HepG2 (cell line): ENCODE measurements around the gene RIPOR1. TPM values are rescaled to one million over a fixed set of nuclear protein-coding genes. Genes with fewer than 3 reads are reported as not detected.
A peak's percentile ranks its signal among the peaks of the same experiment; 100 is the strongest.

Experiments
- HDAC6 ChIP-seq: fragments of 200-600 bp; sonication (generic); IDR thresholded peaks from 2 replicates; pipeline ENCODE4 v1.7.0; 2017; ENCODE audit warnings: mild to moderate bottlenecking, antibody characterized with exemption, low read length, low read depth
- RFX3 ChIP-seq: IDR thresholded peaks from 2 replicates; pipeline ENCODE4 v1.6.1; 2016; ENCODE audit warnings: missing biosample characterization, missing genetic modification reagents
- SMC3 ChIP-seq: IDR thresholded peaks from 2 replicates; pipeline ENCODE4 v1.6.1; 2011; ENCODE audit warnings: low read length, improper control_type of control experiment
- TOPORS ChIP-seq: sonication (generic); formaldehyde crosslinking; IDR thresholded peaks from 2 replicates; pipeline ENCODE4 v1.8.0; 2023; ENCODE audit warnings: mild to moderate bottlenecking, missing genetic modification reagents
- ZBTB1 ChIP-seq: sonication (generic); formaldehyde crosslinking; IDR thresholded peaks from 2 replicates; pipeline ENCODE4 v1.4.0; 2020; ENCODE audit warnings: missing genetic modification reagents, borderline replicate concordance
- ZNF354B ChIP-seq: sonication (generic); formaldehyde crosslinking; IDR thresholded peaks from 2 replicates; pipeline ENCODE4 v1.8.0; 2022; ENCODE audit warnings: mild to moderate bottlenecking, missing genetic modification reagents
- polyA plus RNA-seq, 8 experiments: library from polyadenylated mRNA; depleted of rRNA in 3 of 8; stranded (reverse) in 7 of 8; unstranded in 1 of 8; fragments of >200 nt; fragmentation: Illumina TruSeq in 4 of 8; extraction: Trizol in 4 of 8; gene quantifications; 2 replicates each; pipeline versions ENCODE4 v1.2.1 to v1.2.3, GENCODE V29; 2011 to 2016; ENCODE audit warnings: low read depth in 4 of 8, missing spikeins in 1 of 8, mixed read lengths in 1 of 8; ENCODE audit not compliant: insufficient read depth in 1 of 8
- total RNA-seq, 5 experiments: library from RNA; depleted of rRNA; stranded (reverse); fragments of >200 nt; fragmentation: Illumina TruSeq; extraction: Trizol; gene quantifications; 2 replicates each; pipeline ENCODE4 v1.2.3, GENCODE V29; 2016; ENCODE audit warnings: low read depth in 1 of 5
- TF ChIP-seq, protein P1 (sequence below): sonication (generic); formaldehyde crosslinking; IDR thresholded peaks from 2 replicates; pipeline ENCODE4 v1.8.0; 2022; ENCODE audit warnings: mild to moderate bottlenecking, missing genetic modification reagents, borderline replicate concordance
- TF ChIP-seq, protein P2 (sequence below): sonication (generic); formaldehyde crosslinking; IDR thresholded peaks from 2 replicates; pipeline ENCODE4 v1.4.0; 2020; ENCODE audit warnings: mild to moderate bottlenecking, missing genetic modification reagents
- TF ChIP-seq, protein P3 (sequence below): sonication (generic); formaldehyde crosslinking; IDR thresholded peaks from one replicate; pipeline ENCODE4 v1.5.1; 2020; ENCODE audit warnings: mild to moderate bottlenecking, missing genetic modification reagents; ENCODE audit errors: not compliant biosample characterization
- TF ChIP-seq, protein P4 (sequence below): sonication (generic); formaldehyde crosslinking; IDR thresholded peaks from 2 replicates; pipeline ENCODE4 v1.4.0; 2020; ENCODE audit warnings: missing genetic modification reagents

The RIPOR1 gene
- total and polyA plus RNA-seq, 2 of the 13 experiments (the other 11 are each of a cell fraction or from before 2014, with no cell fraction given): 4.6 to 8.1 TPM

DNA sequence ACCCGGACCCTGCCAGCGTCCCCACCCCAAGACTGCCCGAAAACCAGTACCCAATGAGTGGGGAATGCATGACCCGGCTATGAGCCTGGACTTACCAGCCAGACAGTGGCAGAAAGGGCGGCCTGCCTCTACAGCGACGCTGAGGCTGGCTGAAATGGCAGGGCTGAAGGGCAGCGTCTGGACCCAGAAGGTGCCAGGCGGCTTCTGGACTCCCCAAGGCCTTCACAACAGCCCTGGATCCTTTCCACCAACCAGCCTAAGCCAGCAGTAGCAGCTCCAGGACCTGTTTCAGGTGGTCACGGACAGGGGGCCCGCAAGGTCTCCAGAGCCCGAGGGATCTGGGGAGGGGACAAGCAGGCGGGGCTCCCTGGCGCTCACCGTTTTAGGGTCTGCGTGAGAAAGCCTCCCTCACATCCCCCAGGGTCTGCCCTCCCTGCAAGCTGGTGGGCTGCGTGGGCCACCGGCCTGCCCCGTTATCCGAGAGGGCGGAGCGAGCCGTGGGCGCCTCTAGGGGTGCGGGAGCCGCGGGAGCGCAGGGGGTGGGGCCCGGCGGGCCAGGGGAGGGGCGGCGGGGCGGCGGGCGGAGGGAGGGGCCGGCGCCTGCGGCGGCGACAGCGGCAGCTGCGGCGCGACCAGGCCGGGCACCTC lies at the start of gene RIPOR1 (continued):
- TF ChIP-seq, protein P1, sequence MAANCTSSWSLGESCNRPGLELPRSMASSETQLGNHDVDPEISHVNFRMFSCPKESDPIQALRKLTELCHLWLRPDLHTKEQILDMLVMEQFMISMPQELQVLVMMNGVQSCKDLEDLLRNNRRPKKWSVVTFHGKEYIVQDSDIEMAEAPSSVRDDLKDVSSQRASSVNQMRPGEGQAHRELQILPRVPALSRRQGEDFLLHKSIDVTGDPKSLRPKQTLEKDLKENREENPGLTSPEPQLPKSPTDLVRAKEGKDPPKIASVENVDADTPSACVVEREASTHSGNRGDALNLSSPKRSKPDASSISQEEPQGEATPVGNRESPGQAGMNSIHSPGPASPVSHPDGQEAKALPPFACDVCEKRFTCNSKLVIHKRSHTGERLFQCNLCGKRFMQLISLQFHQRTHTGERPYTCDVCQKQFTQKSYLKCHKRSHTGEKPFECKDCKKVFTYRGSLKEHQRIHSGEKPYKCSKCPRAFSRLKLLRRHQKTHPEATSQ: no peak
- TF ChIP-seq, protein P2, sequence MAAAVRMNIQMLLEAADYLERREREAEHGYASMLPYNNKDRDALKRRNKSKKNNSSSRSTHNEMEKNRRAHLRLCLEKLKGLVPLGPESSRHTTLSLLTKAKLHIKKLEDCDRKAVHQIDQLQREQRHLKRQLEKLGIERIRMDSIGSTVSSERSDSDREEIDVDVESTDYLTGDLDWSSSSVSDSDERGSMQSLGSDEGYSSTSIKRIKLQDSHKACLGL: no peak; the same call in 1 of the 2 replicates
- TF ChIP-seq HDAC6 (no peak), TOPORS (CRISPR knock-in tag) (no peak), ZNF354B (CRISPR knock-in tag) (no peak), SMC3 (no peak), ZBTB1 (CRISPR knock-in tag) (no peak), RFX3 (CRISPR knock-in tag) (no peak)
- TF ChIP-seq, protein P3, sequence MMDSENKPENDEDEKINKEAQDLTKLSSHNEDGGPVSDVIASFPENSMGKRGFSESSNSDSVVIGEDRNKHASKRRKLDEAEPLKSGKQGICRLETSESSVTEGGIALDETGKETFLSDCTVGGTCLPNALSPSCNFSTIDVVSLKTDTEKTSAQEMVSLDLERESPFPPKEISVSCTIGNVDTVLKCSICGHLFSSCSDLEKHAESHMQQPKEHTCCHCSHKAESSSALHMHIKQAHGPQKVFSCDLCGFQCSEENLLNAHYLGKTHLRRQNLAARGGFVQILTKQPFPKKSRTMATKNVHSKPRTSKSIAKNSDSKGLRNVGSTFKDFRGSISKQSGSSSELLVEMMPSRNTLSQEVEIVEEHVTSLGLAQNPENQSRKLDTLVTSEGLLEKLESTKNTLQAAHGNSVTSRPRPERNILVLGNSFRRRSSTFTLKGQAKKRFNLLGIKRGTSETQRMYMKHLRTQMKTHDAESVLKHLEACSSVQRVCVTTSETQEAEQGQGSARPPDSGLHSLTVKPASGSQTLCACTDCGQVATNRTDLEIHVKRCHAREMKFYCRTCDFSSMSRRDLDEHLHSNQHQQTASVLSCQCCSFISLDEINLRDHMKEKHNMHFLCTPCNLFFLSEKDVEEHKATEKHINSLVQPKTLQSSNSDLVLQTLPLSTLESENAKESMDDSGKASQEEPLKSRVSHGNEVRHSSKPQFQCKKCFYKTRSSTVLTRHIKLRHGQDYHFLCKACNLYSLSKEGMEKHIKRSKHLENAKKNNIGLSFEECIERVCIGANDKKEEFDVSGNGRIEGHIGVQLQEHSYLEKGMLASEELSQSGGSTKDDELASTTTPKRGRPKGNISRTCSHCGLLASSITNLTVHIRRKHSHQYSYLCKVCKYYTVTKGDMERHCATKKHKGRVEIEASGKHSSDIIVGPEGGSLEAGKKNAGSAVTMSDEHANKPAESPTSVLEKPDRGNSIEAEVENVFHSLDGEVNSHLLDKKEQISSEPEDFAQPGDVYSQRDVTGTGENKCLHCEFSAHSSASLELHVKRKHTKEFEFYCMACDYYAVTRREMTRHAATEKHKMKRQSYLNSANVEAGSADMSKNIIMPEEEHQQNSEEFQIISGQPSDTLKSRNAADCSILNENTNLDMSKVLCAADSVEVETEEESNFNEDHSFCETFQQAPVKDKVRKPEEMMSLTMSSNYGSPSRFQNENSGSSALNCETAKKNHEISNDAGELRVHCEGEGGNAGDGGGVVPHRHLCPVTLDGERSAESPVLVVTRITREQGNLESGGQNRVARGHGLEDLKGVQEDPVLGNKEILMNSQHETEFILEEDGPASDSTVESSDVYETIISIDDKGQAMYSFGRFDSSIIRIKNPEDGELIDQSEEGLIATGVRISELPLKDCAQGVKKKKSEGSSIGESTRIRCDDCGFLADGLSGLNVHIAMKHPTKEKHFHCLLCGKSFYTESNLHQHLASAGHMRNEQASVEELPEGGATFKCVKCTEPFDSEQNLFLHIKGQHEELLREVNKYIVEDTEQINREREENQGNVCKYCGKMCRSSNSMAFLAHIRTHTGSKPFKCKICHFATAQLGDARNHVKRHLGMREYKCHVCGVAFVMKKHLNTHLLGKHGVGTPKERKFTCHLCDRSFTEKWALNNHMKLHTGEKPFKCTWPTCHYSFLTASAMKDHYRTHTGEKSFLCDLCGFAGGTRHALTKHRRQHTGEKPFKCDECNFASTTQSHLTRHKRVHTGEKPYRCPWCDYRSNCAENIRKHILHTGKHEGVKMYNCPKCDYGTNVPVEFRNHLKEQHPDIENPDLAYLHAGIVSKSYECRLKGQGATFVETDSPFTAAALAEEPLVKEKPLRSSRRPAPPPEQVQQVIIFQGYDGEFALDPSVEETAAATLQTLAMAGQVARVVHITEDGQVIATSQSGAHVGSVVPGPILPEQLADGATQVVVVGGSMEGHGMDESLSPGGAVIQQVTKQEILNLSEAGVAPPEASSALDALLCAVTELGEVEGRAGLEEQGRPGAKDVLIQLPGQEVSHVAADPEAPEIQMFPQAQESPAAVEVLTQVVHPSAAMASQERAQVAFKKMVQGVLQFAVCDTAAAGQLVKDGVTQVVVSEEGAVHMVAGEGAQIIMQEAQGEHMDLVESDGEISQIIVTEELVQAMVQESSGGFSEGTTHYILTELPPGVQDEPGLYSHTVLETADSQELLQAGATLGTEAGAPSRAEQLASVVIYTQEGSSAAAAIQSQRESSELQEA (CRISPR knock-in tag): no peak
- TF ChIP-seq, protein P4, sequence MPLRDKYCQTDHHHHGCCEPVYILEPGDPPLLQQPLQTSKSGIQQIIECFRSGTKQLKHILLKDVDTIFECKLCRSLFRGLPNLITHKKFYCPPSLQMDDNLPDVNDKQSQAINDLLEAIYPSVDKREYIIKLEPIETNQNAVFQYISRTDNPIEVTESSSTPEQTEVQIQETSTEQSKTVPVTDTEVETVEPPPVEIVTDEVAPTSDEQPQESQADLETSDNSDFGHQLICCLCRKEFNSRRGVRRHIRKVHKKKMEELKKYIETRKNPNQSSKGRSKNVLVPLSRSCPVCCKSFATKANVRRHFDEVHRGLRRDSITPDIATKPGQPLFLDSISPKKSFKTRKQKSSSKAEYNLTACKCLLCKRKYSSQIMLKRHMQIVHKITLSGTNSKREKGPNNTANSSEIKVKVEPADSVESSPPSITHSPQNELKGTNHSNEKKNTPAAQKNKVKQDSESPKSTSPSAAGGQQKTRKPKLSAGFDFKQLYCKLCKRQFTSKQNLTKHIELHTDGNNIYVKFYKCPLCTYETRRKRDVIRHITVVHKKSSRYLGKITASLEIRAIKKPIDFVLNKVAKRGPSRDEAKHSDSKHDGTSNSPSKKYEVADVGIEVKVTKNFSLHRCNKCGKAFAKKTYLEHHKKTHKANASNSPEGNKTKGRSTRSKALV: 0 out of 2 replicates have a peak, but pooled peaks have one; percentile 71
